CD4-positive, alpha-beta T cell (primary cell): ENCODE measurements around the gene FBXW2. TPM values are rescaled to one million over a fixed set of nuclear protein-coding genes. Genes with fewer than 3 reads are reported as not detected.

Source experiments
- ATAC-seq: fragments of 200-7000 bp; cut with Tn5 transposase; one replicate; pipeline ENCODE4 v1.10.0; 2022; ENCODE audit warnings: mild to moderate bottlenecking; ENCODE audit not compliant: poor library complexity
- CTCF ChIA-PET: fragments of 350-600 bp; sonication (Branson Sonifier 250); formaldehyde crosslinking; loops from one replicate; lab custom pipeline; 2021; ENCODE audit warnings: antibody characterized with exemption, inconsistent platforms; lab: Charles Lee
- POLR2A ChIA-PET: fragments of 350-600 bp; sonication (Branson Sonifier 250); formaldehyde crosslinking; loops from one replicate; lab custom pipeline; 2021; ENCODE audit warnings: antibody characterized with exemption, inconsistent platforms; lab: Charles Lee
- DNase-seq, 14 experiments: peaks; one replicate each; pipeline ENCODE4 v3.0.0-alpha.2; 2013 to 2020; ENCODE audit warnings: mixed read lengths in 2 of 14
- H3K27ac ChIP-seq, 2 donors: one replicate each; pipeline versions ENCODE4 v1.5.1 to v1.7.0; 2013; ENCODE audit warnings: low read length in 2 of 2, low read depth in 1 of 2, mild to moderate bottlenecking in 1 of 2
- H3K27me3 ChIP-seq, 2 experiments: 1 replicate in 1 of 2; 2 replicates in 1 of 2; pipeline versions ENCODE4 v1.6.1 to v1.7.0; 2013; ENCODE audit warnings: low read length in 2 of 2, control low read depth in 1 of 2, mild to moderate bottlenecking in 1 of 2, moderate library complexity in 1 of 2; ENCODE audit not compliant: insufficient read depth in 2 of 2, control insufficient read depth in 1 of 2
- H3K36me3 ChIP-seq: one replicate; pipeline ENCODE4 v1.6.1; 2013; ENCODE audit warnings: low read length, control low read depth; ENCODE audit not compliant: insufficient read depth
- H3K4me1 ChIP-seq: one replicate; pipeline ENCODE4 v1.6.1; 2013; ENCODE audit warnings: low read length, control low read depth; ENCODE audit not compliant: insufficient read depth
- H3K4me3 ChIP-seq: one replicate; pipeline ENCODE4 v1.5.1; 2013; ENCODE audit warnings: mild to moderate bottlenecking, low read length, moderate library complexity
- H3K9me3 ChIP-seq, 2 experiments: 1 replicate in 1 of 2; 2 replicates in 1 of 2; pipeline versions ENCODE4 v1.6.1 to v1.7.0; 2013; ENCODE audit warnings: low read length in 2 of 2, mild to moderate bottlenecking in 2 of 2, control low read depth in 1 of 2, moderate library complexity in 1 of 2; ENCODE audit not compliant: control insufficient read depth in 1 of 2, insufficient read depth in 1 of 2
- H3K27ac Mint-ChIP-seq: one replicate; pipeline ENCODE4 v1.8.0; 2020; ENCODE audit warnings: mixed read lengths
- H3K27me3 Mint-ChIP-seq: one replicate; pipeline ENCODE4 v1.8.0; 2021; ENCODE audit warnings: mixed read lengths
- H3K36me3 Mint-ChIP-seq: one replicate; pipeline ENCODE4 v1.8.0; 2021; ENCODE audit warnings: low read depth, mixed read lengths
- H3K4me1 Mint-ChIP-seq: one replicate; pipeline ENCODE4 v1.8.0; 2021; ENCODE audit warnings: low read depth, mixed read lengths
- H3K4me3 Mint-ChIP-seq: one replicate; pipeline ENCODE4 v1.8.0; 2020; ENCODE audit warnings: mild to moderate bottlenecking, mixed read lengths
- H3K9me3 Mint-ChIP-seq: one replicate; pipeline ENCODE4 v1.8.0; 2020; ENCODE audit warnings: mixed read lengths
- intact Hi-C, 2 experiments: fragments of 100-400 bp; cut with DNase I in 1 of 2; cut with micrococcal nuclease in 1 of 2; formaldehyde crosslinking; loops; one replicate each; pipeline versions ENCODE4 v1.15.1 to v1.9.0; 2023 to 2025; cut with DNase I, micrococcal nuclease
- total RNA-seq, 174 experiments: library from RNA in 2 of 174; stranded (reverse) in 2 of 174; gene quantifications; one replicate each; pipeline ENCODE4 v1.2.3 and lab custom pipeline; 2021 to 2026
- TF ChIP-seq, protein P1 (sequence below): fragments of 200-600 bp; IDR thresholded peaks from one replicate; pipeline ENCODE4 v1.8.0; 2022; ENCODE audit warnings: antibody characterized with exemption, mild to moderate bottlenecking

The FBXW2 gene
- total RNA-seq, 2 experiments from 2014 or later: 58.7 to 64.7 TPM

DNA sequence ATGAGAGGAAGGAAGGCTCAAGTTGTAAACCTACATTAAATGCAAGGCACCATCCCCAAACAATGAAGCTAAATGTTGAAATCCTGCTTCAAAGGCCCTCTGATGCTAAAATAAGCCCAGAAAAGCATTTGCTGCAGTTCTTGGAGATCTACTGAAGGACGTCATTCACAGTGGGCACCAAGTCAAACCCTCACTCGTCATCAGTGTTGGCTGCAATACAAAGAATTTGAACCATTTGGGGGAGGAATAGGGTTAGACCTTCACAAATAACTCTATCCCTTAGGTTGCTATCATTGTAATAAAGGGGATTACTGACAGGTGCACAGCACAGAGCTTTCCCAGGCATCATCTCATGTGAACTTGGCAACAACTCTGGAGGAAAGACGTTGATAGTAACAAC is 69.7 kb downstream of the FBXW2 start:
- Mint-ChIP-seq H3K4me1 (no peaks in the 10 kb centered on the region), H3K27me3 (no peaks in the 10 kb centered on the region), H3K4me3 (no peak overlapping the region), H3K9me3 (no peaks in the 10 kb centered on the region), H3K27ac (no peak overlapping the region), H3K36me3 (no peaks in the 10 kb centered on the region)
- H3K9me3 ChIP-seq: no peaks in the 10 kb centered on the region
- ChIA-PET POLR2A (interaction anchor here (0.6 kb wide), 1 partner anchor 70 kb away, joined by 3 read pairs; no protein-coding TSS in a partner anchor), CTCF (interaction anchor here (1.0 kb wide), 1 partner anchor 14 kb away, joined by 3 read pairs; no protein-coding TSS in a partner anchor)
- ATAC-seq: no peak
- no peak for DNase-seq
- intact Hi-C loops: no loop called here
- no peak overlapping the region for H3K27ac ChIP-seq
- TF ChIP-seq, protein P1, sequence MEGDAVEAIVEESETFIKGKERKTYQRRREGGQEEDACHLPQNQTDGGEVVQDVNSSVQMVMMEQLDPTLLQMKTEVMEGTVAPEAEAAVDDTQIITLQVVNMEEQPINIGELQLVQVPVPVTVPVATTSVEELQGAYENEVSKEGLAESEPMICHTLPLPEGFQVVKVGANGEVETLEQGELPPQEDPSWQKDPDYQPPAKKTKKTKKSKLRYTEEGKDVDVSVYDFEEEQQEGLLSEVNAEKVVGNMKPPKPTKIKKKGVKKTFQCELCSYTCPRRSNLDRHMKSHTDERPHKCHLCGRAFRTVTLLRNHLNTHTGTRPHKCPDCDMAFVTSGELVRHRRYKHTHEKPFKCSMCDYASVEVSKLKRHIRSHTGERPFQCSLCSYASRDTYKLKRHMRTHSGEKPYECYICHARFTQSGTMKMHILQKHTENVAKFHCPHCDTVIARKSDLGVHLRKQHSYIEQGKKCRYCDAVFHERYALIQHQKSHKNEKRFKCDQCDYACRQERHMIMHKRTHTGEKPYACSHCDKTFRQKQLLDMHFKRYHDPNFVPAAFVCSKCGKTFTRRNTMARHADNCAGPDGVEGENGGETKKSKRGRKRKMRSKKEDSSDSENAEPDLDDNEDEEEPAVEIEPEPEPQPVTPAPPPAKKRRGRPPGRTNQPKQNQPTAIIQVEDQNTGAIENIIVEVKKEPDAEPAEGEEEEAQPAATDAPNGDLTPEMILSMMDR: no peak
- no peaks in the 10 kb centered on the region for H3K4me1 ChIP-seq
- H3K27me3 ChIP-seq: no peaks in the 10 kb centered on the region
- no peak overlapping the region for H3K4me3 ChIP-seq
- H3K36me3 ChIP-seq: no peaks in the 10 kb centered on the region

DNA sequence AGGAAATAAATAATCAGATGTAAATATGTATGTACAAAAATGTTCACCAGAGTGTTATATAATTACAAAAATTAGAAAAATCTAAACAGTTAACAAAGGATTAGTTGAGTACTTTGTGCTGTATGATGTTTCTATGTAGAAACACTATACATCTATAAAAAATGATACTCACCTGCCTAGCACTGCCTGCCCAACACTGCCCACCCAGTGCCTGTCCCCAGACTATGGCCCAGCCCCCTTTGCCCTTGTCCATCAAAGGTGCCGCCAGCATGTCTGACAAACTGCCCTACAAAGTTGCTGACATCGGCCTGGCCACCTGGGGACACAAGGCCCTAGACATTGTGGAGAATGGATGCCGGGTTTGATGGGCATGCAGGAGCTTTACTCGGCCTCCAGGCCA is 72.8 kb downstream of the FBXW2 start:
- no peak overlapping the region for H3K4me3 Mint-ChIP-seq
- no peak overlapping the region for H3K27ac ChIP-seq
- H3K4me1 Mint-ChIP-seq: no peaks in the 10 kb centered on the region
- ChIA-PET CTCF (no interaction called here), POLR2A (no interaction called here)
- peaks cover 2% of the 10 kb centered on the region for H3K4me1 ChIP-seq
- DNase-seq: no peak
- H3K36me3 ChIP-seq: no peaks in the 10 kb centered on the region
- intact Hi-C loops: no loop called here
- H3K27me3 Mint-ChIP-seq: no peaks in the 10 kb centered on the region
- TF ChIP-seq, protein P1: no peak
- no peaks in the 10 kb centered on the region for H3K9me3 ChIP-seq
- no peak overlapping the region for H3K4me3 ChIP-seq
- H3K9me3 Mint-ChIP-seq: no peaks in the 10 kb centered on the region
- ATAC-seq: no peak
- H3K27me3 ChIP-seq: no peaks in the 10 kb centered on the region
- no peaks in the 10 kb centered on the region for H3K36me3 Mint-ChIP-seq
- H3K27ac Mint-ChIP-seq: no peak overlapping the region

DNA sequence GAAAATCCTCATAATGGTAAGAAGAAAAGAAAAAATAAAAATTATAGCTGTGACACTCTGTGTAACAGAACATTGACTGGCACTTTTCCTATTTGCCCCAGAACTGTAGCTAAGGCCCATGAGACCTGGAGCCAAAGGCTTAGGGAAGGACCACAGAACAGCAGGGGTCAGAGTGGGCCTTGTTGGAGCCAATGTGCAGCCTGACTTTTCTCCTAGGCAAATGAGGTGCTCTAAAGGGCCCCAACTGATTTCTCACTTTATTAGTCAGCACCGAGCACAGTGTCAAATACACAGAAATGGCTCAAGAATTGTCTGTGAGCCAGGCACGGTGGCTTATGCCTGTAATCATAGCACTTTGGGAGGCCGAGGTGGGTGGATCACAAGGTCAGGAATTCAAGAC is 74.9 kb downstream of the FBXW2 start:
- CTCF ChIA-PET: no interaction called here
- no peak overlapping the region for H3K27ac Mint-ChIP-seq

More for the DNA sequence above, 74.9 kb downstream of the FBXW2 start:
- H3K4me3 ChIP-seq: no peak overlapping the region
- Mint-ChIP-seq H3K4me3 (no peak overlapping the region), H3K4me1 (peaks cover 6% of the 10 kb centered on the region), H3K27me3 (no peaks in the 10 kb centered on the region), H3K36me3 (no peaks in the 10 kb centered on the region), H3K9me3 (no peaks in the 10 kb centered on the region)
- intact Hi-C loops: loop anchor here in 1 of 2 experiments (10.0 kb wide), 1 partner anchor 126 kb away; the partner anchor contains the start of gene PSMD5
- H3K9me3 ChIP-seq: no peaks in the 10 kb centered on the region
- DNase-seq (no peak), ATAC-seq (no peak)
- POLR2A ChIA-PET: interaction anchor here (0.7 kb wide), 1 partner anchor 17 kb away, joined by 3 read pairs; no protein-coding TSS in a partner anchor
- no peak overlapping the region for H3K27ac ChIP-seq
- H3K27me3 ChIP-seq: no peaks in the 10 kb centered on the region
- TF ChIP-seq, protein P1: no peak
- no peaks in the 10 kb centered on the region for H3K36me3 ChIP-seq
- peaks cover 13% of the 10 kb centered on the region for H3K4me1 ChIP-seq
